Skin epidermis (tissue), 12 donors: ENCODE results near the gene NARF.
"Not testable (repeated sequence)": the region's sequence is repeated elsewhere in the genome, so short reads cannot be mapped to it uniquely, and the experiment has no call there.

Source experiments
- H3K27ac ChIP-seq, 21 experiments: fragments of 200-600 bp; sonication (generic) in 11 of 21; one replicate each; pipeline ENCODE4 v1.5.0; 2020; ENCODE audit warnings: mild to moderate bottlenecking in 3 of 21, inconsistent platforms in 2 of 21, moderate library complexity in 2 of 21
- H3K4me3 ChIP-seq, 7 experiments: fragments of 200-600 bp; sonication (generic) in 2 of 7; one replicate each; pipeline ENCODE4 v1.5.0; 2020; ENCODE audit warnings: inconsistent platforms in 2 of 7, mild to moderate bottlenecking in 2 of 7, moderate library complexity in 1 of 7

NARF gene

DNA sequence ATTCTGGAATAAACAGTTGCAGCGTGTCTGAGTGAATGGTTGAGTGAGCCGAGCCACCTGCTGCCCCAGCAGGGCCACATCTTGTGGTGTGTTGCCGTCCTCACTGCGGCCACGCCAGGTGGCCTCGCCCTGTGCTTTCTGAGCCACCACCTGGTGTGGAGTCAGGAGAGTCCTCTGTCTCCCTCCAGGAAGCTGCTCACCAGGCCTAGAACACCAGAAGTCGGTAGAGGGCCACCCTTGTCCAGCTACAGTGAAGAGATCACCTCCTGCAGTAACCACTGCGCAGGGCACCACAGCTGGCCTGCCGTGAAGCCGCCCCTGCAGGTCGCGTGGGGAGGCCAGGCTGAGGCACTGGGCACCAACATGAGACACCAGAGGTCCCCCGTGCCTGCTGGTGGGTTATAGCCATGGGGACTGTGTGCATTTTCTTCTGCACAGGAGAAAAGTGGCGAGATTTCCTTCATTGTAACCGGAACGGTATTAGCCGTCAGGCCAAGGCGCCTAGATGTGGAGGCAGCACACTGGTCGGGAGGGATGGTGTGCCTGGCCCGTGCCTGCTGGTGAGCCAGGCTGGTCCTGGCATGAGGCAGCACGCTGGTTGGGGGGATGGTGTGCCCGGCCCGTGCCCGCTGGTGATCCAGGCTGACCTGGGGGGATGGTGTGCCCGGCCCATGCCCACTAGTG lies 32.1 kb downstream of the NARF start:
- H3K27ac ChIP-seq, result peak overlapping the region in 1 of 21 experiments; percentile 15
- H3K4me3 ChIP-seq, result no peak overlapping the region

DNA sequence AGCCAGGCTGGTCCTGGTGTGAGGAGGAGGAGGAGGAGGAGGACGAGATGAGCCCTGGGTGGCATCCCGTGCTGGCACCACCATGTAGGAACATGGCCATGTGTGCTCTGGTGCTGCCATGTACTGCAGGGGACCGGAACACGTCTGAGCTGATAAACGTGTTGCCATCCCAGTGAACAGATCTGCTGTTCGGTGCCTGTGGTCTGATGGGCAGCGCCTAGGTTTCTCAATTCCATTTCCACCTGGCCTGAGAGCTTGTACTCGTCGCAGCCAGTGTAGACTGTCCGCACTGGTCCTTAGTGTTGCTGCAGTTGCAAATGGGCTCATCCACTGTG lies 32.6 kb downstream of the NARF start:
- Histone ChIP-seq H3K4me3 (no peak overlapping the region), H3K27ac (peak overlapping the region in 1 of 21 experiments; percentile 15)

DNA sequence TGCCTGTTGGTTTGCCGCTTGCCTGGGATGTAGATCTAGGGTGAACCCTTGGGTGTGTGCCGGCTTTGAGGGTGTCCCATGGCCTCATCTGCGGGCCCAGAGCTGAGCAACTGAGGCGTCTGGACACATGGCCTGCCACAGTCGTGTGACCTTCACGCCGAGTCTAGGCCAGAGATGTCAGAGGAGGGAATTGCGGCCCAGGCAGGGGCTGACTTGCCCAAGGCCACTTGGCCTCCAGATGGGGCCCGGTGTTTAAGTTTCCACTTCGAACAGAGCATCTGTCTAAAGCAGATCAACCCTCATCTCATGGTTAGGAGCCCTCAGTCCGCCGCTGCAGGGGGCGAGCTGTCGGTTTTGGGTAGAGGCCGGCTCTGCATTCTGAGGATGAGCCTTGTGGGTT lies 33.0 kb downstream of the NARF start:
- H3K27ac ChIP-seq, result no peak overlapping the region
- no peak overlapping the region for H3K4me3 ChIP-seq

DNA sequence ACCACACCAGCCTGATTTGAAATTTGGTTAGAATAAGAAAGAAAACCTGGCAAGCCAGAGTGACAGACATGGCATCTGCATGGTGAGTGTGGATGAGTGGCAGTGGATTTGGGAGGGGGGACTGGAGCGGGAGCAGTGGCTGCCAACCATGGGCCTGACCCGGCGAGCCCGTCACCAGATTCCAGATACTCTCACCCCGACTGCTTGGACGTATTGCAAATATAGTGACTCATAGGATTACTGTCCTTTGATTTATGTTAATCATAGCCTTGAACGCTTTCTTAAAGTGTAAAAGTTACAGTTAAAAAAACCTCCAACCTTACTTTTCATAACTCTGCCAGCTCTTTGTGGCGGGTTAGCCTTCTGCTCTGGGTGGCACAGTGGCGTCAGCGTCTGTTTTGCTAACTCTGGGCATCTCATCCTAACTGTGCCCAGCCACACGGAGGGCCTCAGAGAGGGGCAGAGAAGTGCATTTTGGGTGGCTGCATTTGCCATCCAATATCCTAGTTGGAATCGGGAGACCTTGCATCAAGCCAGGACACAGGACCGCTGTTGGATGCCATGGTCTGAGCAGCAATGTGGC lies 34.2 kb downstream of the NARF start:
- no peak overlapping the region for H3K4me3 ChIP-seq
- peak overlapping the region in 9 of 21 experiments; percentile 21 to 59 (median 32) for H3K27ac ChIP-seq

DNA sequence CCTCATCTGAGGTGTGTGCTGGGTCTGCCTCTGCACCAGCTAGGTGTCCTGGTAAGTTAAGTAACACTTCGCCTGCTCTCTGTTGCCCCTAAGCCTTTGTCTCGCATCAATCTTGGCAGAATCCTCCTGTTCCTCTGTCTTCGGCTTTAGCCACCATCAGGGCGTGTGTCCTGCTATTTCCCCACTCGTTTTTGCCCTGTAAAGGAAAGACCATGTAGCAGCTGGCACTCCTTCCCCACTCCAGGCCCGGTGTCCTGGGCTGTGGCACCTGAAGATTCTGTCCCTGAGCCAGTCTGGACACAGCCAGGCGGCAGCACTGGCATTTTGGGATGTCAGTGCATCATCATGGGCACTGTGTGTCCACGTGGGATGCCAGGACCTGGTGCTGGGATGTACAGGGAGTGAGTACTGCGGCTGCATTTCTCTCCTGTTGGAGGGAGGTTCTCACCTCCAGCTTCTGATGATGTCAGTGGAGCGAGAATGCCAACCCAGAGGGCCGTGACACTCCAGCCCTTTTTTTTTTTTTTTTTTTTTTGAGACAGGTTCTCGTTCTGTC lies 34.8 kb downstream of the NARF start:
- Histone ChIP-seq H3K27ac (peak overlapping the region in 8 of 21 experiments; percentile 21 to 59 (median 28)), H3K4me3 (no peak overlapping the region)

DNA sequence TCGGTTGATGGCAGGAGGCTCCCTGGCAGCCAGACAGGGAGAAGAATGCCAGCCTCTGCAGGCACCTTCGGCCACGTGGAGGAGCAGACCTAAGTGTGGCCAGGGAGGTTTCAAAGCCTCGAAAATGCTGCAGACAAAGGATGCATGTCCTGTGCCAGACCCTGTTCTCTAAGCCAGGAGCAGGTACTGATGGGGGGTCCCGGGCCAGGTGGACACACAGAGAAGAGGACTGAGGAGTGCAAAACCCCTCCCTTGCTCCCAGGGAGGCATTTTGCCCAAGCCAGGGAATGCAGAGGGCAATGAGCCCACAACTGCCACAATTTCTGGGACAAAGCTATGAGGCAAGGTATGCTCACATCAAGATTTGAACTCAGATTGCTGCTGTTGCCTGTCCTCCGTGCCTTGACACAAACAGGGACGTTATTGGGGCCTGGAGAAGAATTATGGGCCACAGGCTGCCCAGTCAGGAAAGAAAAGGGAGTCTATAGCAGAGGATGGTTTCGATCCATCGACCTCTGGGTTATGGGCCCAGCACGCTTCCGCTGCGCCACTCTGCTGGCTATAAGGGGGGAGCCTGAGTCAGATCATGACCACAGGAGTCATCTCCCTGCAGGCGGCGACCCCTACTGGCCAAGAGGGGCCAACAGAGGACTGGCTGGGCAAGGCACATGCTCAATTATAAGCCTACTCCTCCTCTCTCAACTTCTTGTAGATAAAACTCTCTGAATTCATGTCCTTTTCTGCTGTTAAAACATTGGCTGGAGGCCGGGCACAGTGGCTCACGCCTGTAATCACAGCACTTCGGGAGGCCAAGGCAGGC lies 35.9 kb downstream of the NARF start:
- H3K4me3 ChIP-seq, result no peak overlapping the region
- H3K27ac ChIP-seq, result peak overlapping the region in 9 of 21 experiments; percentile 19 to 96 (median 41)

DNA sequence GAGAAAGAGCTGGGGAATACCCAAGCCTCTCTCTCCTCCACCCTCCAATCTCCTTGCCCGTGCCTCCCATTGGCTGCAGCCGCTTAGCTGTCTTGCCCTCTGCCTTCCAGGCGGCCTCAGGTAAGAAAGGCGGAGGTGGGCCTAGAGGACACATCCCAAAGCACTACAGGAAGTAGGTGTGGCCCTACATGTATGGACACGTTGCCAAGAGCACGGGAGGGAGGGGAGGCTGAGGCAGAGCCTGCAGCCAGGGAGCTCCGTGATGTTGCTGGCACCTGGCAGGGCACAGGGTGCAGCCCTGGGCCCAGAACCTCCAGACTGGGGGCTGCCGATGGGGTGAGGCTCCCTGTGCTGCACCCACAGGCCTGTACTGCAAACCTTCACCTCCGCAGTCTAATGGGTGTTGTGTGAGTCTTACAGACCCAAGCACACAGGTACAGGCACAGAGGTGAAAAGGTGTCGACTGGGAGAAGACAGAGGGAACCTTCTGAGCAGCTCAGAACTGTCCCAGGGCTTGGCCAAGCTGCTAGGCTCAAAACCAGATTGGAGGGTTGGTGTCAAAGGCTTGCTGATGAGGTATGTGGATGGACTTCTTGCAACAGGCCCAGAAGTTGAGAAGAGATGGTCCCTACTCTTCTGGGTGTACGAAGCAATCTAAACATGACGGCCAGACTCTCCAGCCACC lies 37.4 kb downstream of the NARF start:
- Histone ChIP-seq H3K27ac (peak overlapping the region in 18 of 21 experiments; percentile 35 to 96 (median 86)), H3K4me3 (peak overlapping the region in 1 of 7 experiments; percentile 58)

DNA sequence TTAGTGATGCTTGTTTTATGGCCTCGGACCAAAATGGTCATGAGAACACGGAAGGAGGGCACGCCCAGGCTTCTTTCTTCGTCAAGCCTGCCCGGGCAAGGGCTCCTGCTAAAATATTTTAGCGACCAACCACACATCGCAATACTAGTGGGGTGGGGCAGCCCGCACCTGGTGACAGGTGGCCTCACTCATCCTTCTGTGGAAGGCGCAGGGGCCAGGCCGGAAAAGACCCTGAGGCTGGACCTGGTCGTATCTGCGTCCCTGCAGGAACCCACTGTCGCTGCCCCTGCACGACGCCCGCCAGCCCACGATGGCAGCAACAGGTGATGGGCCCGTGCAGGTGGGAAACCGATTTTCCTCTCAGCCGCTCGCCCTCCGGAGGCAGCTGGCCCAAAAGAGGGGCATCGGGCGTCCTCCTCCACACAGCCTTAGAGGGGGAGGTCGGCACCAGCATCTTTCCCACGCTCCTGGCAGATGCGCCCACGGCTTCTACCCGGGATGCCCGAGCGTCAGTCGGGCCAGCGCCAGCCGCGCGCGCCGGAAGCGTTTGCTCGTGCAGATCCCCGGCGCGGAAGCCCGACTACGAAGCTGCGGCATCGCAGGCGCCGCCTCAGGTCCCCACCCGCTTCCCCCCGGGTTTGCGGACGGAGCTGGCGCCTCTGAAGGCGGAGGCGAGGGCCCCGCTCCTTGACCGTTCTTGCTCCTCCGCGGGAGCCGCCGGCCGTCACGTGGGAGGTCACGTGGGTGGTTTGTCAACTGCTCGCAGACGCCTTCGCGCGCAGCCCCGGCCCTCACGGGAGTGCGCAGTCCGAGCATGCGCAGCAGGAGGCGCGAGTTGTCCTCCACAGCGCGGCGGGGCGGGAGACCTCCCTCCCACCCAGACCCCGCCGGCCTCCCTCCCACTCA lies 38.2 kb downstream of the NARF start:
- Histone ChIP-seq H3K27ac (peak overlapping the region; percentile 47 to 96 (median 85)), H3K4me3 (peak overlapping the region; percentile 34 to 65 (median 58))

DNA sequence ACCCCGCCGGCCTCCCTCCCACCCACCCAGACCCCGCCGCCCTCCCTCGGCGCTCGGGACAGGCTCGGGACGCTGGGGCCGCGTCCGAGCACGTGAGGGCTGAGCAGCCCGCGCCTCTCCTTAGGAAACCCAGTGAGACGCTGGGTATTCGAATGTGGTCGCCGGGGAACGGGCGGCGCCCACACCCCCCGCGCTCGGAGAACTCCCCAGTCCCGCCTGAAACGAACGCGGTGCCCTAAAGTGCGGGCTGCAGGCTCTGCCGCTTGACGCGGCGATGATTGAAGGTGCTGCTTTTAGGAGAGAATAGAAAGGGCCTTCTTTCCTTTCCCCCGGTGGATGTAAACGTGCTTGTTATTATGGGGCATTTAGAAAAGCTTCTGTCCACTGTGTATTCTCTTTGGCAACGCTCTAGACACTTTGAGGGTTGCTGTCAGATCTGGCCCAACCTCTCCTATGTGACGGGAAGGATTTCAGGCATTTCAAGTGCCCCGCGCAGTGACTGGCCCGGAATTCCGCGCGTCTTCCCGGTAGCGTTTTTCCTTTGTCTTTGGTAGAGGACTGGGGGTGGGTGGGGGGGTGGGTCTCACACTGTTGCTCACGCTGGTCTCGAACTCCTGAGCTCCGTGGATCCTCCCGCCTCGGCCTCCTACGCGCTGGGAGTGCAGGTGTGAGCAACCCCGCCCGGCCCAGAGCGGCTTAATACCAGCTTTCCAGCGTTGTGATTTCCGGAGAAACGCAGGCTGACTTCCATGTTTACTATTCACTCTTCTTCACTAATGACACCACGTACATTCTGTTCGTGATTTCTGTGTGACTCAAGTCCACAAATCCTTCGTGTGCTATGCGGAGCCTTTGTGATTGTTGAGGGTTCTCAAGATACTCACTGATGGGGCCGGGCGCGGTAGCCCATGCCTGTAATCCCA lies 39.2 kb downstream of the NARF start:
- H3K27ac ChIP-seq, result peak overlapping the region; percentile 1 to 96 (median 85)
- H3K4me3 ChIP-seq, result peak overlapping the region; percentile 34 to 65 (median 58)

DNA sequence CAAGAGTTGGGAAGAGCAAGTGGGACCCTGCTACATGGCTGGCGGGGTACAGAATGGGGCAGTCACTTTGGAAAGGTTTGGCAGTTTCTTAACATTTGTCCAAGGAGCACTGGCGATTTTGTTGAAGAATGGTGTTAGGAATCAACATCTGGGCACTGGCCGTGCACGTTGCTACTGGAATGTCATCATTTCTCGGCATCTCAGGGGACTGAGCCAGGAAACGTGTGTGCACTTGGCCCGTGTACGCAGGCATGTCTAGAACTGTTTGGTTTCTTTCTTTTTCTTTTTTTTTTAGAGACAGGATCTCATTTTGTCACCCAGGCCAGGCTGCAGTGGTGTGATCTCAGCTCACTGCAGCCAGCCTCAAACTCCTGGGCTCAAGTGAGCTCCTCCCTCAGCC lies 43.7 kb downstream of the NARF start:
- Histone ChIP-seq H3K27ac (peak overlapping the region in 11 of 21 experiments; percentile 8 to 65 (median 39)), H3K4me3 (no peak overlapping the region)

DNA sequence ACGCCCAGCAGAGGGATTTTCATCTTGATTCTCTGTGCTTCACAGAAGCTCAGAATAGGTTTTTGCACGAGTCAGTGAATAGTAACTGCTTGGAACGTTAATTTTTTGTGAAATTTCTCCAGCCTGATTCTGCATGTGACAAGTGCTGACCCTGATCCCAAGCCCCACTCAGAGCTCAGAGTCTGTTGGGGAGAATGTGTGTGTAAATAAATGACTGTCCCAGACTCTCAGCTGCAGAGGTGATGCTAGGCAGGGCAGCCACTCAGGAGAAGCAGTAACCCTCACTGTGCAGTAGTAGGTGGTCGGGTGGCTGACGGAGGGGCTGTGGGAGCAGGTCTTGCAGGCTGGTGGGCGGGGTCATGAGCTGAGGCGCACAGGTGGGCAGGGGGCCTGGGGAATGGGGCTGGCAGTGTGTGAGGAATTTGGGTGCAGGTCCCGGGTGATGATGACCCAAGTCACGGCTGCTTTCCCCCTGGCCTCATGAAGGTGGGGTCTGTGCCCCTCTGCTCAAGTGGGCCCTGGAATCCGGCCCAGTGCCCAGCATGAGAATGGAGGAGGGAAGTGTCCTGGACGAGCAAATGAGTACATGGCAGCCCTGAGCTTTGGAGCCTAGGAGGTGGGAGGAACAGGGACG lies 44.7 kb downstream of the NARF start:
- no peak overlapping the region for H3K4me3 ChIP-seq

DNA sequence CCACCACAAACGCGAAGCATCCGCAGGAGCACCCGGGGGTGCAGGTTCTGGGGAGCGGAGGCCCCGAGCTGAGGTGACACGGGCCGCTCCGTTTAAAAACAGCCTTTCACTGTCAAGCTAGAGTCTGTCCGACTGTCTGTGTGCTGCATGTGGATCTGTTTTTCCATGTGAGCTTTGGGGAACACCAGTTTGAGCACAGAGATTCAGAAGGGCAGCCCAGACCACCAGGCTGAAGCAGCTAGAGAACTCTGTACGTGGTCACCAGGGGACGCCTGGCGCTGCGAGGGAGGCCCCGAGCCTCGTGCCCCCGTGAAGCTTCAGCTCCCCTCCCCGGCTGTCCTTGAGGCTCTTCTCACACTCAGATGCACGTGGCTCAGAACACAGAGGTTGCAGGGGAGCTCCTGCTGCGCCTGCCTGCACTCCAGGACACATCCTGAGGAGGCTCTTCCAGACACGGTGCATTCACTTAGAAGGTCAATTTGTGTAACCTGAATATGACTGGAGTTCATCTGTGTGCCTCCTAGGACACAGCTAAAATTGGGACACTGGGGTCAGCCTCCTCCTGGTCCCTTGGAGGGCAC lies 45.3 kb downstream of the NARF start:
- no peak overlapping the region for H3K27ac ChIP-seq
- no peak overlapping the region for H3K4me3 ChIP-seq

More for the DNA sequence above, 44.7 kb downstream of the NARF start:
- H3K27ac ChIP-seq, result no peak overlapping the region

DNA sequence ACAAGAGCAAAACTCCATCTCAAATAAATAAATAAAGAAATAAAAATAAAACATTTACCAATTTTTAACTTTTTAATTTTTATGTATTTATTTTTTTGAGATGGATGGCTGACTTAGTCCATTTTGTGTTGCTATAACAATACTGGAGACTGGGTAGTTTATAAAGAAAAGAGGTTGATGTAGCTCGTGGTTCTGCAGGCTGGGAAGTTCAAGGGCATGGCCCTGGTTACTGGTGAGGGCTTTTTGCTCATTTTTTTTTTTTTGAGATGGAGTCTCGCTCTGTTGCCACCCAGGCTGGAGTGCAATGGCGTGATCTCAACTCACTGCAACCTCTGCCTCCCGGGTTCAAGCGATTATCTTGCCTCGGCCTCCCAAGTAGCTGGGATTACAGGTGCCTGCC lies 46.8 kb downstream of the NARF start:
- no peak overlapping the region for H3K27ac ChIP-seq

DNA sequence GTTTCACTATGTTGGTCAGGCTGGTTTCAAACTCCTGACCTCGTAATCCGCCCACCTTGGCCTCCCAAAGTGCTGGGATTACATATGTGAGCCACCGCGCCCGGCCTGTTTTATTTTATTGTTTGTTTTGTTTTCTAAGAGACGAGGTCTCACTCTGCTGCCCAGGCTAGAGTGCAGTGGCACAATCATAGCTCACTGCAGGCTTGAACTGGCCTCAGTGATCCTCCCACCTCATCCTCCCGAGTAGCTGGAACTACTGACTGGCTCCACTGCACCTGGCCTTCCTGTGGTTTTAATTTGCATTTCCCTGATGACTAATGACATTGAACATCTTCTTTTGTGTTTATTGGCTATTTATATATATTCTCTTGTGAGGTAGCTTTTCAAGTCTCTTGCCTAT lies 47.9 kb downstream of the NARF start:
- H3K4me3 ChIP-seq, result not testable (repeated sequence)
- H3K27ac ChIP-seq, result peak overlapping the region in 1 of 21 experiments; percentile 2

More for the DNA sequence above, 46.8 kb downstream of the NARF start:
- no peak overlapping the region for H3K4me3 ChIP-seq

DNA sequence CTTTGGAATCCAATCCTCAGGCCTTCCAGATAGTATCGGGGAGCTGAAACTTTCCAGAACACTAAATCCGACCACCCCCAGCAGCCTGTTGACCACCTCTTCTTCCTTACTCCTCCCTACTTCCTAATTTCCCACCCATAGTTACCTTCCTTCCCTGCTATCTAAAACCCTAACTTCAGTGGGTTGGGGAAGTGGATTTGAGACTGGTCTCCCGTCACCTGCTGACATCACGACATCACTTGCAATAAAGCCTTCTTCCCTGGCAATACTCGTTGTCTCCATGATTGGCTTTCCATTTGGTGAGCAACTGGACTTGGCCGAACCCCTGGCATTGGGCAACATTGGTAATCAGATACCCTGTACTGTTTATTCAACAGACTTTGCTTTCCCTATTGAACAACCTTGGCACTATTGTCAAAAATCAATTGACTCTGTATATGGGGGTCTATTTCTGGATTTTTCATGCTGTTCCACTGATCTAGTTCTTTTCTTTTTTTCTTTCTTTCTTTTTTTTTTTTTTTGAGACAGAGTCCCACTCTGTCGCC lies 49.2 kb downstream of the NARF start:
- no peak overlapping the region for H3K4me3 ChIP-seq

DNA sequence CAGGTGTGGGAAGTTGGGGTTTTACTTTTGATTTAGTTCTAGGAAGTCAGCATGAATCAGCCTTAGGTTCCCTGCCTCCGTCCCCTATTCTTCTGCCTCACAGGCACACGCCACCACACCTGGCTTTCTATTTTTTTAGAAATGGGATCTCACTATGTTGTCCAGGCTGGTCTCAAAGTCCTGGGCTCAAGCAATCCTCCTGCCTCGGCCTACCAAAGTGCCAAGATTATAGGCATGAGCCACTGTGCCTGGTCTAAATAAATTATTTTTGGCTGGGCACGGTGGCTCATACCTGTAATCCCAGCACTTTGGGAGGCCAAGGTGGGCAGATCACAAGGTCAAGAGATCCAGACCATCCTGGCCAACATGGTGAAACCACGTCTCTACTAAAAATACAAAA lies 53.1 kb downstream of the NARF start:
- not testable (repeated sequence) for H3K4me3 ChIP-seq, H3K27ac ChIP-seq

More for the DNA sequence above, 49.2 kb downstream of the NARF start:
- no peak overlapping the region for H3K27ac ChIP-seq

DNA sequence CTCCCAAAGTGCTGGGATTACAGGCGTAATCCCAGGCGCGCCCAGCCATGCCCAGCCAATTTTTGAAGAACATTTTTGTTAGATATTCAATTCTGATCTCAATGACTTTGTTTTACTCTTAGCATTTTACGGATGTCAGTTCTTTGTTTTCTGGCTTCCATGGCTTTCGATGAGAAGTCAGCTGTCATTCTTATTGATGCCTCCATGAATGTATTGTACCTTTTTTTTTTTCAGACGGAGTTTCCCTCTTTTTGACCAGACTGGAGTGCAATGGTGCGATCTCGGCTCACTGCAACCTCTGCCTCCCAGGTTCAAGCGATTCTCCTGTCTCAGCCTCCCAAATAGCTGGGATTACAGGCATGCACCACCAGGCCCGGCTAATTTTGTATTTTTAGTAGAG lies 55.3 kb downstream of the NARF start:
- not testable (repeated sequence) for H3K27ac ChIP-seq, H3K4me3 ChIP-seq
